PC-9 (cell line): ENCODE data around the gene TMIGD1. TPM values are rescaled to one million over a fixed set of nuclear protein-coding genes. Genes with fewer than 3 reads are reported as not detected.

Experiments
- BruUV-seq: library from RNA; stranded (reverse); fragments of 400-500 nt; replicated peaks from 2 replicates; lab custom pipeline; 2021; lab: Mats Ljungman, UMichigan
- CTCF ChIA-PET: fragments of 300-600 bp; sonication (Branson Sonifier 250); formaldehyde crosslinking; loops from one replicate; lab custom pipeline; 2022; ENCODE audit warnings: antibody characterized with exemption; lab: Charles Lee
- POLR2A ChIA-PET: fragments of 300-600 bp; sonication (Branson Sonifier 250); formaldehyde crosslinking; loops from one replicate; lab custom pipeline; 2022; ENCODE audit warnings: antibody characterized with exemption; ENCODE audit not compliant: unreplicated experiment; lab: Charles Lee
- DNase-seq, 2 experiments: peaks; one replicate each; pipeline versions ENCODE4 v3.0.0 to v3.0.0-alpha.2; 2015 to 2022; ENCODE audit warnings: mixed read lengths in 1 of 2
- H2AFZ ChIP-seq: fragments of 200-600 bp; sonication (generic); 2 replicates; pipeline ENCODE4 v1.8.1; 2017; ENCODE audit warnings: antibody characterized with exemption
- H3F3A ChIP-seq: fragments of 200-600 bp; sonication (generic); 2 replicates; pipeline ENCODE4 v1.8.1; 2017; ENCODE audit warnings: antibody characterized with exemption, mild to moderate bottlenecking, low read depth; ENCODE audit not compliant: insufficient read depth
- H3K27ac ChIP-seq: fragments of 200-600 bp; sonication (generic); 2 replicates; pipeline ENCODE4 v1.6.1; 2016; ENCODE audit warnings: mixed run types
- H3K27me3 ChIP-seq: fragments of 200-600 bp; sonication (generic); 2 replicates; pipeline ENCODE4 v1.6.1; 2016; ENCODE audit warnings: low read depth, mixed run types; ENCODE audit not compliant: insufficient read depth
- H3K36me3 ChIP-seq: fragments of 200-600 bp; sonication (generic); 2 replicates; pipeline ENCODE4 v1.6.1; 2016; ENCODE audit warnings: low read depth, mixed run types
- H3K4me1 ChIP-seq: fragments of 200-600 bp; sonication (generic); replicated peaks from 2 replicates; pipeline ENCODE4 v1.6.1; 2016; ENCODE audit warnings: mixed run types; ENCODE audit not compliant: insufficient read depth
- H3K4me2 ChIP-seq: fragments of 200-600 bp; sonication (generic); 2 replicates; pipeline ENCODE4 v1.6.1; 2017; ENCODE audit warnings: mixed run types
- H3K4me3 ChIP-seq: fragments of 200-600 bp; sonication (generic); 2 replicates; pipeline ENCODE4 v1.6.1; 2016; ENCODE audit warnings: mixed run types
- H3K79me2 ChIP-seq: fragments of 200-600 bp; sonication (generic); 2 replicates; pipeline ENCODE4 v1.6.1; 2017; ENCODE audit warnings: low read depth, mixed run types
- H3K9me2 ChIP-seq: fragments of 200-600 bp; sonication (generic); 2 replicates; pipeline ENCODE4 v1.8.1; 2017; ENCODE audit warnings: mild to moderate bottlenecking; ENCODE audit not compliant: insufficient read depth
- H3K9me3 ChIP-seq: fragments of 200-600 bp; sonication (generic); 2 replicates; pipeline ENCODE4 v1.8.1; 2016; ENCODE audit warnings: low read depth; ENCODE audit not compliant: insufficient read depth
- H4K20me1 ChIP-seq: fragments of 200-600 bp; sonication (generic); 2 replicates; pipeline ENCODE4 v1.8.1; 2017; ENCODE audit not compliant: insufficient read depth
- CTCF ChIP-seq: fragments of 200-600 bp; sonication (generic); conservative IDR thresholded peaks from 2 replicates; pipeline ENCODE4 v1.6.1; 2017; ENCODE audit warnings: mixed run types, antibody characterized with exemption, mild to moderate bottlenecking, moderate library complexity
- EZH2 ChIP-seq: fragments of 200-600 bp; sonication (generic); IDR thresholded peaks from 2 replicates; pipeline ENCODE4 v1.8.0; 2017; ENCODE audit warnings: antibody characterized with exemption, low read depth
- intact Hi-C: fragments of 100-400 bp; cut with micrococcal nuclease; formaldehyde crosslinking; loops from one replicate; pipeline ENCODE4 v1.10.0; 2022; ENCODE audit not compliant: unreplicated experiment
- total RNA-seq: library from RNA; stranded (reverse); gene quantifications from 2 replicates; pipeline ENCODE4 v1.2.3, GENCODE V29; 2021

The TMIGD1 gene
- total RNA-seq, 1 experiment from 2014 or later = not detected

- TF ChIP-seq EZH2 (no peak), CTCF (no peak)
- Histone ChIP-seq H3K4me2 (peak overlapping the region; percentile 52), H2AFZ (no peak overlapping the region), H3F3A (peaks cover 62% of the 10 kb centered on the region), H3K4me3 (no peak overlapping the region), H3K4me1 (peaks cover 59% of the 10 kb centered on the region), H3K27ac (peak overlapping the region; percentile 93), H3K27me3 (no peaks in the 10 kb centered on the region), H3K79me2 (no peaks in the 10 kb centered on the region), H3K36me3 (no peaks in the 10 kb centered on the region), H3K9me2 (no peaks in the 10 kb centered on the region), H3K9me3 (no peaks in the 10 kb centered on the region), H4K20me1 (no peaks in the 10 kb centered on the region)
- intact Hi-C loops = no loop called here
- peak in 1 of 2 experiments; percentile 83 for DNase-seq
- ChIA-PET POLR2A (no interaction called here), CTCF (no interaction called here)
- BruUV-seq = no TSS peak
Observed at GRCh38 chr17:30369995-30370394, 36.1 kb upstream of the TMIGD1 start.

- Histone ChIP-seq H3K36me3 (no peaks in the 10 kb centered on the region), H3K79me2 (no peaks in the 10 kb centered on the region), H3K4me3 (no peak overlapping the region), H3K9me3 (no peaks in the 10 kb centered on the region), H4K20me1 (no peaks in the 10 kb centered on the region), H2AFZ (no peak overlapping the region), H3K4me1 (peaks cover 61% of the 10 kb centered on the region), H3F3A (peaks cover 66% of the 10 kb centered on the region), H3K4me2 (peak overlapping the region; percentile 52), H3K9me2 (no peaks in the 10 kb centered on the region), H3K27me3 (no peaks in the 10 kb centered on the region), H3K27ac (peak overlapping the region; percentile 93)
- POLR2A ChIA-PET = interaction anchor here (0.7 kb wide), 1 partner anchor 322 kb away, joined by 3 read pairs; no protein-coding TSS in a partner anchor
- intact Hi-C loops = no loop called here
- CTCF ChIA-PET = no interaction called here
- no peak for DNase-seq
- BruUV-seq = no TSS peak
- TF ChIP-seq CTCF (no peak), EZH2 (no peak)
Observed at GRCh38 chr17:30368912-30369720, 35.3 kb upstream of the TMIGD1 start.

- Histone ChIP-seq H3K36me3 (no peaks in the 10 kb centered on the region), H4K20me1 (no peaks in the 10 kb centered on the region), H3K27ac (no peak overlapping the region), H3F3A (peaks cover 70% of the 10 kb centered on the region), H3K27me3 (no peaks in the 10 kb centered on the region), H2AFZ (no peak overlapping the region), H3K4me2 (no peak overlapping the region), H3K4me3 (no peak overlapping the region), H3K9me2 (no peaks in the 10 kb centered on the region), H3K79me2 (no peaks in the 10 kb centered on the region), H3K4me1 (peaks cover 64% of the 10 kb centered on the region), H3K9me3 (peaks cover 6% of the 10 kb centered on the region)
- TF ChIP-seq EZH2 (no peak), CTCF (no peak)
- BruUV-seq = no TSS peak
- no peak for DNase-seq
- intact Hi-C loops = no loop called here
- CTCF ChIA-PET = interaction anchor here (0.5 kb wide), 1 partner anchor 481 kb away, joined by 3 read pairs; no protein-coding TSS in a partner anchor
- POLR2A ChIA-PET = no interaction called here
Observed at GRCh38 chr17:30366536-30366935, 32.7 kb upstream of the TMIGD1 start.
